NCI-H2029 treated with DMSO at 0.1 percent for 48 hours (cell line): Measurements from ENCODE around the gene CTSO.
"Not testable (repeated sequence)": the region's sequence is repeated elsewhere in the genome, so short reads cannot be mapped to it uniquely, and the experiment has no call there.

Experiments
- DNase-seq: peaks from one replicate; lab custom pipeline; 2025; lab: John Stamatoyannopoulos, UW

Gene CTSO

GRCh38 chr4:155907556-155907955, 46.1 kb downstream of the CTSO start:
- no peak for DNase-seq

- peak; percentile 10 for DNase-seq
These were observed 47.0 kb downstream of the CTSO start for GRCh38 chr4:155906554-155907247.

- DNase-seq, result no peak
These were observed 49.3 kb downstream of the CTSO start for GRCh38 chr4:155904331-155904730.

DNA sequence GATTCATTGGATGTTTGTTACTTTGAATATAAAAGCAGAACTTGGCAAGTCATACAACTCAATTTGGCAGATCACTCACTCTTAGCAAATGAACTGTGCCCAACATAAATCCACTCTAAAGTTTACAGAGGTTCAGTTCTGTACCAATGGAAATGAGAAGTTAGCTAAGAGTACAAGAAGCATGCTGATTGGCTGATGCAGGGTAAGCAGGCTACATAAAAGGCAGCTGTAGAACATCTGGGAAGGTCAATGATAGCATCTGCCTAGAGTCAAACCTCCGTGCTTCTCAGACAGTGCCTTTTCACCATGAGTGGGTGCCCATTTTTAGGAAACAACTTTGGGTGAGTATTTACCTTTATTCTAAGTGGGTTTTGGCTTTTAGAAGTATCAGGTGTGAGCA, 50.2 kb downstream of the CTSO start, which contains the start of gene TDO2:
Gene TDO2 (plus strand): TSS at position 244 of the 400 bp plus-strand sequence. CDS start 63 bp downstream, at position 307.
- no peak for DNase-seq

GRCh38 chr4:155901013-155901412, 52.7 kb downstream of the CTSO start:
- DNase-seq, result no peak

- no peak for DNase-seq
These were observed 53.3 kb downstream of the CTSO start for GRCh38 chr4:155900381-155900780.

DNA sequence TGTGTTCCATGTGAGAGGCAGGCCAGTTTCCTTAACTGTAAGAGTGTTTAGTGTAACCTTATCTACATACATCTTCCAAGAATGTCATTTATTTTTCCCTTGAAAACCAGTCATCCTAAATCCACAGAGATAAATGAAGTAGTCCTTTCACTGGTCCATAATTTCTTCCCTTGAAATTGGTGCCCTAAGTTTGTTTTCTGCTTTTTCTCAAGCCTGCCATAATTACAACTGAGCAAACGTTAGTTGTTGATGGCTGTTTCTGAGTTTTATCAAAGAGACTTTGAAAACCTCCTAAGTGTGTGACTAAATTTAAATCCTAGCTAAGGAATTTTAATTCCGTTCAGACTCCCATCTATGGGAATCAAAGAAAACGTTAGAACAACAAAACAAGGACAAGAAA, 53.8 kb downstream of the CTSO start:
- DNase-seq, result no peak

DNA sequence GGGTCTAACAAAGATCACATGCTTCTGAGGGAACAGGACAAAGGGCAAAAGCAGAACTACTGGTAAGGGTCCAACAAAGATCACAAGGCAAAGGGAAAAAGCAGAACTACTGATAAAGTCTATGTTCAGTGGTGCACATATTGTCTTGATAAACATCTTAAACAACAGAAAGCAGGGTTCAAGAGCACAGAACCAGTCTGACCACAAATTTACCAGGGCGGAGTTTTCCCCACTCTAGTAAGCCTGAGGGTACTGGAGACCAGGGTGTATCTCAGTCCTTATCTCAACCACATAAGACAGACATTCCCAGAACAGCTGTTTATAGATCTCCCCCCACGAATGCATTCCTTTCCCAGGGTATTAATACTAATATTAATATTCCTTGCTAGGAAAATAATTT, 55.3 kb downstream of the CTSO start:
- not testable (repeated sequence) for DNase-seq

DNA sequence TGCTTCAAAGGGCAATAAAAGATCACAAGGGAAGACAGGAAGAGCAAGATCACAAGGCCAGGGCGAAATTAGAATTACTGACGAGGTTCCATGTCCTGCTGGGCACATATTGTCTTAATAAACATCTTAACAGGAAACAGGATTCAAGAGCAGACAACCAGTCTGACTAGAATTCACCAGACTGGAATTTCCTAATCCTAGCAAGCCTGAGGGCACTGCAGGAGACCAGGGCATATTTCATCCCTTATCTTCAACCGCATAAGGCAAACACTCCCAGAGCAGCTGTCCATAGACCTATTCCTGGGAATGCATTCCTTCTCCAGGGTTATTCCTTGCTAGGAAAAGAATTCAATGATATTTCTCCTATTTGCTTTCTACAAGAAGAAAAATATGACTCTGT, 62.6 kb downstream of the CTSO start:
- no peak for DNase-seq

- no peak for DNase-seq
These were observed 63.7 kb downstream of the CTSO start for GRCh38 chr4:155889946-155890345.

DNA sequence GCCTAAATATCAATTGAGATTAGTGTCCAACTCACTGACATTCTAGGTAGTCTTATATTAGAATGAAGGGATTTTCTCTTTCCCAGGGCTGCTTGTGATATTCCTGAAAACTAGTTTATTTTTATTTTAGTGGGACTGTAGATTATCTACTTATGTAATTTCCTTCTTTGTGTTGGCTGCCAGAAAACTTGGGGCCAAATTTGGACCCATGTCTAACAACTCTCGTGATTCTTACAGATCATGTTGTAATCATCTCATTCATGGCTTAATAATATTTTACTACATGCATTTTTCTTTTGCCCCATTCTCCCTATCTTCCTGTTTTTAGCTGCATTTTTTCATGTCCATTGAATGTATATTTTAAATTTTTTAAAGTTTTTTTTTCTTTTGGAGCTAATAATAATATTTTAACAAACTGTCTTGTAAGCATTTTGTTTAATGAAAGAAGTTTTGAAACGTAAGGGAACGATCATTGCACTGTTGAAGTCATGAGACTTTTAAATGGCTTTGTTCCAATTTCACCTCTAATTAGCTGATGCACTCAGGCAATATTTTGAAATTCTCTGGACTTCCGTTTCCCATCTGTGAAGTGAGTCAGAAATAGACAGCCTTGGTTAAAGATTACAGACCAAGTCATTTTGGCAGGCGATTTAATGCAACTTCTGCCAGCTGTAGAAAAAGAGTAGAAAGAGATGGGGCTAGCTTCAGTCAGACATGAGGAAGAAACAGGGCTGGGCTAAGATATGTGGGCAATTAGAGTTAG, 64.5 kb downstream of the CTSO start:
- no peak for DNase-seq

- no peak for DNase-seq
These were observed 65.7 kb downstream of the CTSO start for GRCh38 chr4:155887847-155888570.

DNA sequence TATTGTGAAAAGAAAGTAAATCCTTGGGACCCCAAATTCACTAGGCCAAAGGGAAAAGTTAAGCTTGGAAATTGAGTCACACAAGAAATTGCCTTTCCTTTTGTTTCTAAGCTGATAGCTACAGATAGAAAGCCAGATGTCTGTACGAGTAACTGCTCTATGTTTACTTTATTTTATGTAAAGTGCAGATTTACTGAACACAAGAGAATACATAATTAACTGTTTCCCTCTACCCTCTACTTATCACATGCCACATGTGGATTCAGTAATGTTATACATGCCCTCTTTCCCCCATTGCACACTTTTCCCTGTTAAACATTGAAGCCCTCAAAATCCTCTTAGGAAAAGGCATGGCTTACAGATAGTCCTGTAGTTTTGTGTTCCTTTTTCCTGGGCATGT, 66.6 kb downstream of the CTSO start:
- no peak for DNase-seq

DNA sequence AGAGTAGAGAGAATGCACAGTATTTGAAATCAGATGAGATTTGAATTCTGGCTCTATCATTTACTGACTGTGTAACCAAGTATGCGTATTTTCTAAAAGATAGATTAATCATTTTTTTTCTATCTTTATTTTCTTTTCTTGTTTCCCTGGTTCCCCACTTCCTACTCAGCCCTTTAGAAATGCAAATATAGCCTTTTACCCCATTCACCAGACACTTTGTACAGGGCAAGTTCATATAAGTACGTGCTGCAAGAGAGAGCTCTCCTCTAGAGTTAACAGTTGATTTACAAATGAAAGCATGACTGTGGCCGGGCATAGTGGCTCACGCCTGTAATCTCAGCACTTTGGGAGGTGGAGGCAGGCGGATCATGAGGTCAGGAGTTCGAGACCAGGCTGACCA, 68.0 kb downstream of the CTSO start:
- DNase-seq, result no peak

GRCh38 chr4:155883895-155884294, 69.8 kb downstream of the CTSO start:
- DNase-seq, result no peak

DNA sequence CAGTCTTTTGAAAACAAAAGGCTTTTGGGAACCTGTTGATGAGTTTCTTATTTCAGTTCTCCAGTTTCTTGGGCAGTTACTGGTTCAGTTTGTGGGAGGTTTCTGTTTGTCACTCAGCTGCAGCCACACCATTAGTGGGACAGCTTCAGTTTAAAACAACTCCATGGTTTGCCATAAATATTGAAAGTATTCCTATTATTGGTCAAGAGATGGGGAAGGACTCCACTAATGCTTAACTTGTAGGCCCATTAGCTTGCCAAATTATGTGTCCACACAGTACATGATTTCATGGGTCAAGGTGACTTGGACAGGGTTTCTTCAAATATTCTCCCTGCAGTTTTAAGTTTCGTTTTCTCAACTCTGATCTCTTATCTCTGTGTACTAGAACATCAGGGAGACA, 72.1 kb downstream of the CTSO start:
- no peak for DNase-seq

GRCh38 chr4:155879767-155880166, 73.9 kb downstream of the CTSO start:
- DNase-seq, result no peak

DNA sequence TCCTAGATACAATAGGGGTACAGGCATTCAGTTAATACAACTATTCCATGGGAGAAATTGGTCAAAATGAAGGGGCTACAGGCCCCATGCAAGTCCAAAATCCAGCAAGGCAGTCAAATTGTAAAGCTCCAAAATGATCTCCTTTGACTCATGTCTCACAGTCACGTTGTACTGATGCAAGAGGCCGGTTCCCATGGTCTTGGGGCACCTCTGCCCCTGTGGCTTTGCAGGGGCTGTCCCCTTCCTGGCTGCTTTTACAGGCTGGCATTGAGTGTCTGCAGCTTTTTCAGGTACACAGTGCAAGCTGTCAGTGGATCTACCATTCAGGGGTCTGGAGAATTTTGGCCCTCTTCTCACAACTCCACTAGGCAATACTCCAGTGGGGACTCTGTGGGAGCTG, 75.1 kb downstream of the CTSO start:
- no peak for DNase-seq

DNA sequence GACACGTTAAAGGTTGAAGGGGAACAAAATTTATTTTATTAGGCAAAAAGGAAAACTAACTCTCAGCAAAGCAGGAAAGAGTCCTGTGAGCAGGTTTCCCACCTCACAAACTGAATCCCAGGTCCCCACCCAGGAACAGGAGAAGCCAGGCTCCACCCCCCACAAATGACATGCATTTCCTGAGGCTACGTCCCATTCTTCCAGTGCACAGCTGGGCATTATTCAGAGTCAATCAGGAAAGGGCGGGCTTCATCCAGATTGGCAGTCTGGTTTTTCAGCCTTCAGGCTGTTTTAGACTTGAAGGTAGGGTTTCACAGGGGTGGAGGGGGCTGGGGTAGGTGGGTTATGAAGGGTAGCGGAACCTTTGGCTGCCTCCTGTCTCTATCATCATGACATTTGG, 75.7 kb downstream of the CTSO start:
- no peak for DNase-seq

- DNase-seq, result no peak
These were observed 77.8 kb downstream of the CTSO start for GRCh38 chr4:155875878-155876277.
